NT2/D1 (cell line): Measurements from ENCODE around the gene GP9.

Experiments used
- DNase-seq: peaks from one replicate; pipeline ENCODE4 v3.0.0-alpha.2; 2011; ENCODE audit warnings: low read depth, low spot score
- H3K27me3 ChIP-seq: 2 replicates; pipeline ENCODE4 v1.6.0; 2011; ENCODE audit warnings: mild to moderate bottlenecking; ENCODE audit not compliant: insufficient read length, insufficient read depth
- H3K36me3 ChIP-seq: 2 replicates; pipeline ENCODE4 v1.6.1; 2011; ENCODE audit warnings: mild to moderate bottlenecking, low read length, mixed read lengths; ENCODE audit not compliant: insufficient read depth, insufficient read length
- H3K4me1 ChIP-seq: 2 replicates; pipeline ENCODE4 v1.5.1; 2011; ENCODE audit not compliant: insufficient read depth, insufficient read length
- H3K4me3 ChIP-seq: 2 replicates; pipeline ENCODE4 v1.5.1; 2011; ENCODE audit warnings: low read depth; ENCODE audit not compliant: insufficient read length
- H3K9ac ChIP-seq: 2 replicates; pipeline ENCODE4 v1.6.0; 2011; ENCODE audit warnings: low read depth; ENCODE audit not compliant: insufficient read length
- H3K9me3 ChIP-seq: 2 replicates; pipeline ENCODE4 v1.5.1; 2011; ENCODE audit warnings: mild to moderate bottlenecking, low read length; ENCODE audit not compliant: insufficient read depth
- SUZ12 ChIP-seq: IDR thresholded peaks from 2 replicates; pipeline ENCODE4 v1.6.1; 2011; ENCODE audit not compliant: insufficient read length, insufficient read depth; ENCODE audit errors: extremely low read depth
- YY1 ChIP-seq: IDR thresholded peaks from 2 replicates; pipeline ENCODE4 v1.6.1; 2011; ENCODE audit not compliant: insufficient read length, insufficient read depth
- ZNF274 ChIP-seq: IDR thresholded peaks from 2 replicates; pipeline ENCODE4 v1.6.1; 2011; ENCODE audit warnings: mild to moderate bottlenecking, low read depth, low read length

Gene GP9

DNA sequence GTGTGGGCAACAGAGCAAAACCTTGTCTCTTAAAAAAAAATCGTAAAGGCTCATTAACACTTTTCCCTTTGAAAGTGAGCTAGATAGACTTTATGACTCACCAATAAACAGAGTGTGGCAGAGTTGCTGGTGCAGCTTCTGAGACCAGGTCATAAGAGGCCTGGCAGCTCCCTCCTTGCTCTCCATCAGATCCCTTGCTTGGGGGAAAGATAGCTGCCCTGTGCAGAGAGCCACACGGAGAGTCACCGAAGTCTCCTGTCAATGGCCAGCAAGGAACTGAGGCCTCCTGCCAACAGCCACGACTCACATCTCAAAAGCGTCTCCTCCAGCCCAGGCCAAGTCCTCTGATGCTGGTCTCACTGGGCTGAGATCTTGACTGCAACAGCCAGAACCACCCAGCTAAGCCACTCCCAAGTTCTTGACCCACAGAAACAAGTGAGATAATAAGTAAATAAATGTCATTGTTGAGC, 8.7 kb upstream of the GP9 start:
- DNase-seq, result no peak
- H3K4me3 ChIP-seq, result no peak overlapping the region
- TF ChIP-seq ZNF274 (no peak), SUZ12 (no peak), YY1 (no peak)
- H3K9ac ChIP-seq, result no peak overlapping the region
- no peaks in the 10 kb centered on the region for H3K27me3 ChIP-seq
- H3K4me1 ChIP-seq, result peaks cover 5% of the 10 kb centered on the region
- H3K9me3 ChIP-seq, result no peaks in the 10 kb centered on the region
- H3K36me3 ChIP-seq, result no peaks in the 10 kb centered on the region

DNA sequence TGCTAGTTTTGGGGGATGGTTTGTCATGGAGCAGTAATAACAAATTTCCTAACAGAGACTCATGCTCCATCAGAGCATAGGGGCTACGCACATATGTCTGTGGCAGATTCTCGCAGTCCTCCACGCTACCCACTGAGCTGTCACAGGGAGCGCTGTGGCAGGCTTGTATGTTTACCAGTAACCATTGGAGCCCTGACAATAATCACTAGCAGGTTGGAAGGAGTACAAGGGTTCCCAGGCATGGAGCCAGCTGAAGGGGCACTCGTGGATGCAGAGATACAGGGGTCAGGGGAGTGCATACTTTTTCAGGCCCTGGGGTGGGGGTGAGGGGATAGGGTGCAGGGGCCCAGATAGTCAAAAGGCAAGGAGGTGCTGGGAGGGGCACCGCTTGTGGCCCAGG, 7.9 kb upstream of the GP9 start:
- no peaks in the 10 kb centered on the region for H3K9me3 ChIP-seq
- no peak overlapping the region for H3K4me3 ChIP-seq
- H3K27me3 ChIP-seq, result no peaks in the 10 kb centered on the region
- no peak overlapping the region for H3K9ac ChIP-seq
- DNase-seq, result no peak
- H3K36me3 ChIP-seq, result no peaks in the 10 kb centered on the region
- H3K4me1 ChIP-seq, result peaks cover 6% of the 10 kb centered on the region
- TF ChIP-seq ZNF274 (no peak), SUZ12 (no peak), YY1 (no peak)

GRCh38 chr3:129054605-129055104, 5.9 kb upstream of the GP9 start:
- Histone ChIP-seq H3K27me3 (no peaks in the 10 kb centered on the region), H3K4me1 (peaks cover 11% of the 10 kb centered on the region), H3K36me3 (no peaks in the 10 kb centered on the region), H3K4me3 (no peak overlapping the region), H3K9ac (no peak overlapping the region), H3K9me3 (no peaks in the 10 kb centered on the region)
- TF ChIP-seq YY1, result no peak
- TF ChIP-seq SUZ12, result no peak
- TF ChIP-seq ZNF274, result no peak
- DNase-seq, result no peak

- Histone ChIP-seq H3K9ac (no peak overlapping the region), H3K9me3 (no peaks in the 10 kb centered on the region), H3K36me3 (no peaks in the 10 kb centered on the region), H3K4me3 (no peak overlapping the region), H3K27me3 (no peaks in the 10 kb centered on the region), H3K4me1 (peaks cover 20% of the 10 kb centered on the region)
- no peak for DNase-seq
- no peak for TF ChIP-seq SUZ12
- no peak for TF ChIP-seq YY1
- no peak for TF ChIP-seq ZNF274
Observed at GRCh38 chr3:129056451-129057173, 4.0 kb upstream of the GP9 start.

- DNase-seq, result no peak
- no peak for TF ChIP-seq YY1
- TF ChIP-seq ZNF274, result no peak
- TF ChIP-seq SUZ12, result no peak
- Histone ChIP-seq H3K36me3 (no peaks in the 10 kb centered on the region), H3K4me3 (no peak overlapping the region), H3K4me1 (peaks cover 20% of the 10 kb centered on the region), H3K9ac (no peak overlapping the region), H3K9me3 (no peaks in the 10 kb centered on the region), H3K27me3 (no peaks in the 10 kb centered on the region)
Observed at GRCh38 chr3:129057249-129057648, 3.3 kb upstream of the GP9 start.

DNA sequence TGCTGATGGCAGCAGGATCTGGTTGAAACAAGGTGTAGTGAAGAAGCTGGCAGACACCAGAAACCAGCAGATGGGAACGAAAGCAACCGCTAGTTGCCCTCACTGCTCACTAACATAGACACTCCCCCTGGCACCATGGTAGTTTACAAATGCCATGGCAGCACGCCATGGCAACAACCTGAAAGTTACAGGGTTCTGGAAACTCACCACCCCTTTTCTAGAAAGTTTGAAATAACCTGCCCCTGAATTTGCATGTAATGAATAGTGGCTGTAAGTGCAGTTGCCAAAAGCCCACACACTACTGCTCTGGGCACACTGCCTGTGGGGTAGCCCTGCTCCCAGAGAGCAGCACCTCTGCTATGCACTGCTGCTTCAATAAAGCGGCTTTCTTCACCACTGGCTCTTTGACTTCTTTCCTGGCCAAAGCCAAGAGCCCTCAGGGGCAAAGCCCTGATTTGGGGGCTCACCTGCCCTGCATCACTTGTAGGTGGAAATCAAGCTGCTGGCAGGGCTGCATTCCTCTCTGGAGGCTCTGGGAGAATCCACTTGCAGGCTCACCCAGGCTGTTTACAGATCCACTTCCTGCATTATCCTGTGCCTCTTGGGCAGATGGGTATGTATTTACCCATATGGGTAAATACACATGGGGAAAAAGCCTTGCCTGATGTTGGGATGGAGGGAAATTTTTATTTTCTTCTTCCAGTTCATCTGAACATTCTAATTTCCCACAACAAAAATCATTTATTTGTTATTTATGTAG, 2.0 kb upstream of the GP9 start:
- Histone ChIP-seq H3K36me3 (no peaks in the 10 kb centered on the region), H3K4me3 (no peak overlapping the region), H3K9me3 (no peaks in the 10 kb centered on the region), H3K27me3 (no peaks in the 10 kb centered on the region), H3K9ac (no peak overlapping the region), H3K4me1 (peaks cover 20% of the 10 kb centered on the region)
- TF ChIP-seq SUZ12 (no peak), ZNF274 (no peak), YY1 (no peak)
- no peak for DNase-seq
